Measurements from ENCODE around the gene JDP2.
"Not testable (repeated sequence)": the region's sequence is repeated elsewhere in the genome, so short reads cannot be mapped to it uniquely, and the experiment has no call there.

DNA sequence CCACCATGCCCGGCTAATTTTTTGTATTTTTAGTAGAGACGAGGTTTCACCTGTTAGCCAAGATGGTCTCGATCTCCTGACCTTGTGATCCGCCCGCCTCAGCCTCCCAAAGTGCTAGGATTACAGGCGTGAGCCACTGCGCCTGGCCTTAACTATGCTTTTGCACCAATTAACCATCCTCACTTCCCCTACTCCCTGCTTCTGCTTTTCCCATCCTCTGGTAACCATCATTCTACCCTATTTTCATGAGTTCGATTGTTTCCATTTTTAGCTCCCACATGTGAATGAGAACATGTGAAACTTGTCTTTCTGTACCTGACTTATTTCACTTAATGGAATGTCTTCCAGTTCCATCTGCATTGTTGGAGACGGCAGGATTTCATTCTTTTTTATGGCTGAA is 44.6 kb upstream of the JDP2 start:
- TF ChIP-seq, protein P1, sequence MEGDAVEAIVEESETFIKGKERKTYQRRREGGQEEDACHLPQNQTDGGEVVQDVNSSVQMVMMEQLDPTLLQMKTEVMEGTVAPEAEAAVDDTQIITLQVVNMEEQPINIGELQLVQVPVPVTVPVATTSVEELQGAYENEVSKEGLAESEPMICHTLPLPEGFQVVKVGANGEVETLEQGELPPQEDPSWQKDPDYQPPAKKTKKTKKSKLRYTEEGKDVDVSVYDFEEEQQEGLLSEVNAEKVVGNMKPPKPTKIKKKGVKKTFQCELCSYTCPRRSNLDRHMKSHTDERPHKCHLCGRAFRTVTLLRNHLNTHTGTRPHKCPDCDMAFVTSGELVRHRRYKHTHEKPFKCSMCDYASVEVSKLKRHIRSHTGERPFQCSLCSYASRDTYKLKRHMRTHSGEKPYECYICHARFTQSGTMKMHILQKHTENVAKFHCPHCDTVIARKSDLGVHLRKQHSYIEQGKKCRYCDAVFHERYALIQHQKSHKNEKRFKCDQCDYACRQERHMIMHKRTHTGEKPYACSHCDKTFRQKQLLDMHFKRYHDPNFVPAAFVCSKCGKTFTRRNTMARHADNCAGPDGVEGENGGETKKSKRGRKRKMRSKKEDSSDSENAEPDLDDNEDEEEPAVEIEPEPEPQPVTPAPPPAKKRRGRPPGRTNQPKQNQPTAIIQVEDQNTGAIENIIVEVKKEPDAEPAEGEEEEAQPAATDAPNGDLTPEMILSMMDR (IDR thresholded peaks at IDR 0.05) = not testable (repeated sequence)
- not testable (repeated sequence) for TF ChIP-seq POLR2A (IDR thresholded peaks at IDR 0.05)
